HepG2 (cell line): ENCODE measurements around the gene CCDC91. TPM values are rescaled to one million over a fixed set of nuclear protein-coding genes. Genes with fewer than 3 reads are reported as not detected.

ENCODE experiments used
- AHDC1 ChIP-seq: sonication (generic); formaldehyde crosslinking; IDR thresholded peaks from 2 replicates; pipeline ENCODE4 v1.5.1; 2020; ENCODE audit warnings: mild to moderate bottlenecking, missing genetic modification reagents, borderline replicate concordance
- AKNA ChIP-seq: sonication (generic); formaldehyde crosslinking; IDR thresholded peaks from 2 replicates; pipeline ENCODE4 v1.4.0; 2020; ENCODE audit warnings: missing genetic modification reagents, borderline replicate concordance
- ARID4A ChIP-seq: sonication (generic); formaldehyde crosslinking; IDR thresholded peaks from 2 replicates; pipeline ENCODE4 v1.5.0; 2020; ENCODE audit warnings: mild to moderate bottlenecking, missing genetic modification reagents, borderline replicate concordance
- MZF1 ChIP-seq: sonication (generic); formaldehyde crosslinking; IDR thresholded peaks from 2 replicates; pipeline ENCODE4 v1.8.1; 2023; ENCODE audit warnings: mild to moderate bottlenecking, missing genetic modification reagents, borderline replicate concordance
- SMAD1 ChIP-seq: sonication (generic); formaldehyde crosslinking; IDR thresholded peaks from 2 replicates; pipeline ENCODE4 v1.4.0; 2020; ENCODE audit warnings: missing genetic modification reagents, low read depth, mild to moderate bottlenecking, borderline replicate concordance
- SMC3 ChIP-seq: IDR thresholded peaks from 2 replicates; pipeline ENCODE4 v1.6.1; 2011; ENCODE audit warnings: low read length, improper control_type of control experiment
- ZNF431 ChIP-seq: sonication (generic); formaldehyde crosslinking; IDR thresholded peaks from 2 replicates; pipeline ENCODE4 v1.9.0; 2022; ENCODE audit warnings: missing genetic modification reagents, low read depth, mild to moderate bottlenecking, borderline replicate concordance
- ZNF850 ChIP-seq: sonication (generic); formaldehyde crosslinking; conservative IDR thresholded peaks from 2 replicates; pipeline ENCODE4 v1.9.0; 2021; ENCODE audit warnings: mild to moderate bottlenecking, missing genetic modification reagents
- ZSCAN20 ChIP-seq: sonication (generic); formaldehyde crosslinking; IDR thresholded peaks from 2 replicates; pipeline ENCODE4 v1.4.0; 2020; ENCODE audit warnings: missing genetic modification reagents, mild to moderate bottlenecking, borderline replicate concordance
- ZXDC ChIP-seq: sonication (generic); formaldehyde crosslinking; IDR thresholded peaks from 2 replicates; pipeline ENCODE4 v1.5.0; 2020; ENCODE audit warnings: mild to moderate bottlenecking, missing genetic modification reagents
- polyA plus RNA-seq, 8 experiments: library from polyadenylated mRNA; depleted of rRNA in 3 of 8; stranded (reverse) in 7 of 8; unstranded in 1 of 8; fragments of >200 nt; fragmentation: Illumina TruSeq in 4 of 8; extraction: Trizol in 4 of 8; gene quantifications; 2 replicates each; pipeline versions ENCODE4 v1.2.1 to v1.2.3, GENCODE V29; 2011 to 2016; ENCODE audit warnings: low read depth in 4 of 8, missing spikeins in 1 of 8, mixed read lengths in 1 of 8; ENCODE audit not compliant: insufficient read depth in 1 of 8
- total RNA-seq, 5 experiments: library from RNA; depleted of rRNA; stranded (reverse); fragments of >200 nt; fragmentation: Illumina TruSeq; extraction: Trizol; gene quantifications; 2 replicates each; pipeline ENCODE4 v1.2.3, GENCODE V29; 2016; ENCODE audit warnings: low read depth in 1 of 5

Gene CCDC91
- total and polyA plus RNA-seq, 2 of the 13 experiments (the other 11 are each of a cell fraction or from before 2014, with no cell fraction given) = 9.8 to 15.8 TPM

- TF ChIP-seq ARID4A (CRISPR knock-in tag) (no peak), ZNF850 (no peak), MZF1 (CRISPR knock-in tag) (no peak), SMAD1 (CRISPR knock-in tag) (no peak), AHDC1 (CRISPR knock-in tag) (no peak), AKNA (CRISPR knock-in tag) (no peak), SMC3 (no peak), ZSCAN20 (CRISPR knock-in tag) (no peak), ZXDC (CRISPR knock-in tag) (no peak), ZNF431 (CRISPR knock-in tag) (no peak)
These were observed 21.9 kb downstream of the CCDC91 start (continued) for GRCh38 chr12:28212182-28212581.
